Vagina (tissue), 2 donors: ENCODE data around the gene JPH2.

Experiments used
- POLR2A ChIP-seq, 2 donors: fragments of 450-650 bp; IDR thresholded peaks; one replicate each; pipeline ENCODE4 v1.6.1; 2017; ENCODE audit warnings: antibody characterized with exemption in 2 of 2, mild to moderate bottlenecking in 2 of 2, moderate library complexity in 2 of 2
- POLR2AphosphoS5 ChIP-seq, 2 donors: sonication (generic); formaldehyde crosslinking; IDR thresholded peaks; one replicate each; pipeline ENCODE4 v1.9.0; 2017; ENCODE audit warnings: antibody characterized with exemption in 2 of 2, mild to moderate bottlenecking in 2 of 2, low read depth in 1 of 2; ENCODE audit not compliant: insufficient read depth in 1 of 2
- TF ChIP-seq, protein P1 (sequence below), 3 experiments: fragments of 450-650 bp in 2 of 3; fragments of 200-600 bp in 1 of 3; sonication (generic) in 1 of 3; IDR thresholded peaks; one replicate each; pipeline ENCODE4 v1.5.1; 2017 to 2019; ENCODE audit warnings: antibody characterized with exemption in 3 of 3, mild to moderate bottlenecking in 2 of 3, moderate library complexity in 2 of 3

DNA sequence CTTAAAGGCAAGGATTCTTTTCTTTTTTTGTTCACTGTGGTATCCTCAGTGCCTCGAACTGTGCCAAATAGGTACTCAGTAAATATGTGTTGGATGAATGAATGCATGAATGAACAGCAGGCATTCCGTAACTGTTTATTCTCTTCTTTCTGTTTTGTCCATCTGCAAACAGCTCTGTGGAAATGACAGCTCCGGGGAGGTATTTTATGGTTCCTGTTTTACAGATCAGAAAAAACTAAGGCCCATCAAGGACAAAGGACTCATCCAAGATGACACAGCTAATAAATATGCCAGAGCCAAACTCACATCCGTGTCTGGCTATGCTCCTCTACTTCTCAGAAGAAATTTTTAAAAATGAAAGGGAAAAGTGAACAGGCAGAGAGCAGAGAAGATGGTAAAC lies 21.0 kb downstream of the JPH2 start:
- TF ChIP-seq, protein P1, sequence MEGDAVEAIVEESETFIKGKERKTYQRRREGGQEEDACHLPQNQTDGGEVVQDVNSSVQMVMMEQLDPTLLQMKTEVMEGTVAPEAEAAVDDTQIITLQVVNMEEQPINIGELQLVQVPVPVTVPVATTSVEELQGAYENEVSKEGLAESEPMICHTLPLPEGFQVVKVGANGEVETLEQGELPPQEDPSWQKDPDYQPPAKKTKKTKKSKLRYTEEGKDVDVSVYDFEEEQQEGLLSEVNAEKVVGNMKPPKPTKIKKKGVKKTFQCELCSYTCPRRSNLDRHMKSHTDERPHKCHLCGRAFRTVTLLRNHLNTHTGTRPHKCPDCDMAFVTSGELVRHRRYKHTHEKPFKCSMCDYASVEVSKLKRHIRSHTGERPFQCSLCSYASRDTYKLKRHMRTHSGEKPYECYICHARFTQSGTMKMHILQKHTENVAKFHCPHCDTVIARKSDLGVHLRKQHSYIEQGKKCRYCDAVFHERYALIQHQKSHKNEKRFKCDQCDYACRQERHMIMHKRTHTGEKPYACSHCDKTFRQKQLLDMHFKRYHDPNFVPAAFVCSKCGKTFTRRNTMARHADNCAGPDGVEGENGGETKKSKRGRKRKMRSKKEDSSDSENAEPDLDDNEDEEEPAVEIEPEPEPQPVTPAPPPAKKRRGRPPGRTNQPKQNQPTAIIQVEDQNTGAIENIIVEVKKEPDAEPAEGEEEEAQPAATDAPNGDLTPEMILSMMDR (IDR thresholded peaks at IDR 0.05): no peak
- no peak for TF ChIP-seq POLR2A (IDR thresholded peaks at IDR 0.05)
- no peak for TF ChIP-seq POLR2AphosphoS5 (IDR thresholded peaks at IDR 0.05; ENCODE audit: insufficient read depth in 1 of 2, low read depth in 1 of 2)
